Muscle layer of colon (tissue), 2 donors: Measurements from ENCODE around the gene CASK.
"Not testable (repeated sequence)": the region's sequence is repeated elsewhere in the genome, so short reads cannot be mapped to it uniquely, and the experiment has no call there.

Experiments
- H3K27ac ChIP-seq: one replicate; pipeline ENCODE4 v1.7.0; 2013; ENCODE audit warnings: low read depth, mild to moderate bottlenecking, low read length, moderate library complexity
- H3K27me3 ChIP-seq, 2 donors: one replicate each; pipeline ENCODE4 v1.7.0; 2013; ENCODE audit warnings: low read length in 2 of 2, mild to moderate bottlenecking in 2 of 2; ENCODE audit not compliant: insufficient read depth in 2 of 2, control insufficient read depth in 1 of 2
- H3K36me3 ChIP-seq: one replicate; pipeline ENCODE4 v1.7.0; 2013; ENCODE audit warnings: mild to moderate bottlenecking, low read length; ENCODE audit not compliant: insufficient read depth
- H3K4me1 ChIP-seq: one replicate; pipeline ENCODE4 v1.7.0; 2013; ENCODE audit warnings: mild to moderate bottlenecking, low read length; ENCODE audit not compliant: insufficient read depth
- H3K4me3 ChIP-seq, 2 donors: one replicate each; pipeline ENCODE4 v1.7.0; 2013; ENCODE audit warnings: low read length in 2 of 2, low read depth in 1 of 2, mild to moderate bottlenecking in 1 of 2, moderate library complexity in 1 of 2
- H3K9ac ChIP-seq: one replicate; pipeline ENCODE4 v1.7.0; 2013; ENCODE audit warnings: low read length
- H3K9me3 ChIP-seq: one replicate; pipeline ENCODE4 v1.7.0; 2013; ENCODE audit warnings: mild to moderate bottlenecking, low read length
- donor health status: abdominal sarcoma.
- donor health status: Adenocarcinoma of cecum.

The CASK gene

DNA sequence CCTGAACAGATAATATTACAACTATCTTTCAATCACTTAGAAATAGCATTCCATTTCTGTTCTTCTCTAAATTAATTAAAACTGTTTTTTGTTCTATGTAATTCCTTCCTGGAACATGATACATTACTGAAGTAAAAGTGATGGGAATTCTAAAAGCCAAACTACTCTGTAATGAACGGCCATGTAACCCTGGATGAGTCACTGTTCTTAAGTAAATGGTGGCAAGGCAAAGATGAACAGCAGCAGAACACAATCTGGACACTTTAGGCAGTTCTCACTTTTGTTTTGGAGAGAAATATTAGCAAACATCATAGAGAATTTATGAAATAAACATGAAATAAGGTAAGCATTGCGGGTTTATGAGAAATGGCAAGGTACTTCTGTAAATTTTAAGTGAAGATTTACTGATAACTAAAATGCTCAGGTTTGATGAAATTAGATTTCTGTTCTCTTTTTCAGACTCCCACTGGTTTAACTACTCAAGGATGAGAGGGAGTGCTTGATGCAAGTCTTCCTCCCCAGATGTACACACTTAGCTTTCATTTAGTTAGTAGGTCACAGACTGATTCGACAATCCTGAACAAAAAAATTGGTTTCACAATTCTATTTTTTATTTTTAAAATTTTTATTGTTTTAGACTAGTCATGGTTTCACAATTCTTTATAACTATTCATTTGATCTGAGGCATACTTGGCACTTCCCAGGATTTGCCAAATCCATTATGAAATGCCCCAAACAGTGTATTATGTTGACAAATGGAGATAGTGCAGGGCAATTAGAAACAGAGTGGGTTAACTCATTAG is 200.3 kb downstream of the CASK start:
- H3K36me3 ChIP-seq = no peaks in the 10 kb centered on the region
- peaks cover 7% of the 10 kb centered on the region for H3K9me3 ChIP-seq
- no peaks in the 10 kb centered on the region for H3K27me3 ChIP-seq
- H3K4me3 ChIP-seq = no peak overlapping the region
- no peaks in the 10 kb centered on the region for H3K4me1 ChIP-seq
- no peak overlapping the region for H3K9ac ChIP-seq
- no peak overlapping the region for H3K27ac ChIP-seq

DNA sequence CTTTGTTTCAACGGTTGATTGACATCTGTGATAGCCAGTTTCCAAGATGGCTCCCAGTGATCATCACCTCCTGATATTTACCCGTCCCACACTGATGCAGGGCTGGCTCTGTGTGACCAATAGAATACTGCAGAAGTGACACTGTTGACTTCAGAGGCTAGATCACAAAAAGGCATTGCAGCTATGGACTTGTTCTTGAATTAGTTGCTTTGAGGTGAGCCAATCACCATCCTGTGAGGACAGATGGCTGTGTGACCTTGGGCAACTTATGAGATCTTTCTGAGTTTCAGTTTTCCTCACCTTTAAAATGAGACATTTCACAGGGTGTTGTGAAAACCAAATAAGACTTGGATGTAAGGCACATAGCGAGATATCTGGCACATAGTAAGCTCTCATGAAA is 201.1 kb downstream of the CASK start:
- Histone ChIP-seq H3K36me3 (no peaks in the 10 kb centered on the region), H3K4me1 (no peaks in the 10 kb centered on the region), H3K27me3 (no peaks in the 10 kb centered on the region), H3K27ac (no peak overlapping the region), H3K9me3 (peaks cover 7% of the 10 kb centered on the region), H3K9ac (no peak overlapping the region), H3K4me3 (no peak overlapping the region)

DNA sequence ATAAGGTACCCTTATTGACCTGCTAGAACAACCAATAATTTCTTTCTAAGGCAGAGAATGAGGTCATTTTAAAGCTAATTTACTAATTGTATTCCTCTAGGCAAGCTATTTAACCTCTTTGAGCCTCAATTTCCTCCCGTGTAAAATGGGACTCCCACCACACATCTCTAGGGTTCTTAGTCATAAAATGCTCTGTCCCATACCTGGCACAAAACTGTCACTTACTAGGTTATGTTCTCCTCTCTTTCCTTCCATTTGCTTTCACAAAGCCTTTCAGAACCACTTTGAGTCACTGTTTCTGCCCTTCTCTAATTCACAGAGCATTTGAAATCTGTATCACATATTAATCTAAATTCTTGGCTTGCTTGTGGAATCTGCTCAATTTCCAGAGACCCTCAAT is 201.8 kb downstream of the CASK start:
- Histone ChIP-seq H3K27ac (no peak overlapping the region), H3K9me3 (peaks cover 7% of the 10 kb centered on the region), H3K9ac (no peak overlapping the region), H3K4me1 (no peaks in the 10 kb centered on the region), H3K4me3 (no peak overlapping the region), H3K36me3 (no peaks in the 10 kb centered on the region), H3K27me3 (no peaks in the 10 kb centered on the region)

DNA sequence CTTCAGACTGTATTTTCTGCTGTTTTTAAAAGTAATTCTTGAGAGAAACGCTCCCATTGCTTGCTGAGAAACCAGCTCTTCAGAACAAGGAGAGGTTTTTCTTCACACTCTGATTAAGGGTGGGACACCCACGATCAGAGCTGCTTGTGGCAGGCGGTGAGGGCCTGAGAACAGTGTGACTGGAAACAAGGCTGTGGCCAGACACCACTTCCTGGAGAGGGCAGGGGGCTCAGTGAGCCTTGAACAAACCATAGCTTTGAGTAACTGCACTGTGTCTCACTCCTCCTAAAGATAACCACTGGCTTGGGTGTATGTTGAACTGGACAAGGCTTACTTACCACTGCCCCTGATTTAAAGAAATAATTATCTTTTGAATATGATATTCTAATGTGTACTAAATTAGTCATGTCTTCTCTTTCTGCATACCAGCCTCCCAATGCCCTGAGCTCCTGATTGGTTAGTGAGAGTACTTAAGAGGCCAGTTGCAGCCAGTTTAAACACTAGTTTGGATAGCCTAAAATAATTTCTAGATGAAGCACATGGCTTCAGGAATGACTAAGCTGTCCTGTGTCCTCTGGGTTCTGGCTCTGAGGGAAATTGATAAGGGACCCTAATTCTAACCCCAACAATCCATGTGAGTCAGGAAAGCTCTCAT is 203.1 kb downstream of the CASK start:
- Histone ChIP-seq H3K4me1 (no peaks in the 10 kb centered on the region), H3K27ac (no peak overlapping the region), H3K4me3 (no peak overlapping the region), H3K27me3 (no peaks in the 10 kb centered on the region), H3K36me3 (no peaks in the 10 kb centered on the region), H3K9ac (no peak overlapping the region), H3K9me3 (peaks cover 7% of the 10 kb centered on the region)

DNA sequence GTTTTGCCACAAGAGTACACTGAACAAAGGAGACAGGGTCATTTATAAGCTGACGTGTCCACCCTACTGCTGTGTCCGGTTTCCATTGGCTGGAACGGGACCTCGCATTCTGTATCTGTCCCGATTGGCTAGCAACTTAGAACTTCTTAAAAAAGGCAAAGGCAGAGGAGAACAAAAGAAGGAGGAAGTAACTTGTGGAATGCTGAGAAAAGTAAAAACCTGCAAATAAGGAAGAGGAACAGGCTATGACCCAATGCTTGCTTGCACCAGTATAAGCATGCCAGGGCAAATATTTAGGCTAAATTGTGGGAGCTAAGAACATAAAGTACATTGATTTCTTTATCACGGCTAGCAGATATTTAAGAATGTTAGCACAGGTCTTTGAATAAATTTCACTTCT is 203.7 kb downstream of the CASK start:
- not testable (repeated sequence) for H3K9me3 ChIP-seq, H3K4me1 ChIP-seq, H3K9ac ChIP-seq, H3K4me3 ChIP-seq, H3K27me3 ChIP-seq, H3K27ac ChIP-seq, H3K36me3 ChIP-seq

DNA sequence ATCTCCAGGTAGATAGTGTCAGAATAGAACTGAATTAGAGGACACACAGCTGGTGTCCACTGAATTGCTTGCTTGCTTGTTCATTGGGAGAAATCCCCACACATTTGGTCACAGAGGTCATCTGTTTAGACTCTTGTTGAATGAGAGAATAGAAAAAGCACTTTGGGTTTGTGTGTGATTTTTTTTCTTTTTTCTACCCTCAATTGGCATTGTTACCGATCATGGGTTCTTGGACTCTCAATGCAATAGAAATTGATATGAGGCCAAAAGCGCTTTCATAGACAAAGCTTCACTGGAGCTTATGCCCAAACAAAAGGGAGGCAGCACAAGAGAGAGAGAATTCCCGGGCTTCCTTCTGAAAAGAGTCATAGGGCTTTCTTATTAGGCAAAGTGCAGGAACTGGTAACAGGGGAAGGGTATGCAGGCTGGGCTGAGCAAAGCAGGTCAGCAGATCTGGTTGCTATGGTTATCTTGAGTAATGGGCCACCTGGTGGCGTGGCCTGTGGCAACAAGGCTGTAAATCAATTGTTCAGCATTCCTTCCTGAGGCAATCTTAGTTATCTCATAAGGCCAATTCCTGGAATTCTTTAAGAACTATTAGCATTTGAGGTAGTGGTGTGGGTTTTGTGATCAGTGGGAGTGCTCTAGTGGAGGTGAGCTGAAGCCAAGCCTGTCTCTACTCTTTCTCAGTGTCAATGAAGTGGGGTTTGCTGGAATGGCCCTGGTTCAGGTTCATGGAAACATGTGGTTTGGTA is 204.7 kb downstream of the CASK start:
- Histone ChIP-seq H3K27ac (no peak overlapping the region), H3K27me3 (no peaks in the 10 kb centered on the region), H3K36me3 (no peaks in the 10 kb centered on the region), H3K4me1 (no peaks in the 10 kb centered on the region), H3K4me3 (no peak overlapping the region), H3K9me3 (peaks cover 7% of the 10 kb centered on the region), H3K9ac (no peak overlapping the region)

DNA sequence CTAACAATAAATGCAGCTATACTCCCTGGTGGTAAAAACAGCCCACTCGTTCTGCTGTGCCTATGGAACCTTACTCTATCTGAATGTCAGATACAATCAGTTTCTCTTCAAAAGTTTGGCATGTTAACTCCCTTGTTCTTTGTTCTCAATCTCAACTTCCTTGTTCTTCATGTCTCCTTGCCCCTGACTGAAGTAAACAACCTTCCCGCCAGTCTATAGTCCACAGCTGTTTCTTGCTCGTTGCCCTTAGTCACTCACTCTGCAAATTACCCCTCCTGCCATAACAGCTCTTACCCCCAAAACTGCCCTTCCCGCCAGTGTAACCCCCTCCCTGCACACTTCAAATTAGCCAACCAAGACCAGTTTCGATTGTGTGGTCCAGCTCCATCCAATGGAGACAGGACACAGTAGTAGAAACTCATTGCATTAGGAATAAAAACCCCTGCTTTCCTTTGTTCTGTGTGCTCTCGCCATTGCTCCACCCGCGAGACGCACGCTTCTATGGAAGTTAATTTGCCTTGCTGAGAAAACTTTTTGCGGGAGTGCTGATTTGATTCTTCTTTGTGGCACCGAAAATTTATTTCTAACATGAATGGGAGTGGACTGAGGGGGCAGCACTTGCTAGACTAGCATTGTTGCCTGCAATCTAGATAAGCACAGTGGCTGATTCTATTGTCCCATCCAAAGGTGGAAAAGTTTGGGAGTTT is 206.4 kb downstream of the CASK start:
- Histone ChIP-seq H3K9me3 (peaks cover 7% of the 10 kb centered on the region), H3K4me1 (no peaks in the 10 kb centered on the region), H3K27ac (no peak overlapping the region)

DNA sequence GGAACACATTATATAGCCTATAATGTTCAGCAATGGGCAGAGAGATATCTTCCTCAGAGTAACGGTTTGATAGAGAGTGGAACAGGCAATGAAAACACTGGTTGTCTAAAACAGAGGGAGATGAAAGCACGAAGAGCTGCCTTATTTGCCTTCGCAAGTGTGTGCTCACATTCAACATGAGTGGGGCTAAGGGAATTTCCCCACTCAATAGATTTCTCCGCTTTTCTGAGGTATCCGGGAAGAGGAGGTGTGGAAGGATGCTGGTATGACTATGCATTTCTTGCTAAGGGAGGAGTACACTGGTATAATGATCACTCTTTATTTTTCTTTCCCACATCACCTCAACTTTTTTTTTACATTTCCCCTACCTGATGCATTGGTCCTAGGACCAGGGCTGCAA is 207.1 kb downstream of the CASK start:
- Histone ChIP-seq H3K9ac (no peak overlapping the region), H3K36me3 (no peaks in the 10 kb centered on the region), H3K4me1 (no peaks in the 10 kb centered on the region), H3K9me3 (peaks cover 7% of the 10 kb centered on the region), H3K27me3 (no peaks in the 10 kb centered on the region), H3K4me3 (no peak overlapping the region), H3K27ac (no peak overlapping the region)

More for the DNA sequence above, 206.4 kb downstream of the CASK start:
- Histone ChIP-seq H3K27me3 (no peaks in the 10 kb centered on the region), H3K9ac (no peak overlapping the region), H3K36me3 (no peaks in the 10 kb centered on the region), H3K4me3 (no peak overlapping the region)

DNA sequence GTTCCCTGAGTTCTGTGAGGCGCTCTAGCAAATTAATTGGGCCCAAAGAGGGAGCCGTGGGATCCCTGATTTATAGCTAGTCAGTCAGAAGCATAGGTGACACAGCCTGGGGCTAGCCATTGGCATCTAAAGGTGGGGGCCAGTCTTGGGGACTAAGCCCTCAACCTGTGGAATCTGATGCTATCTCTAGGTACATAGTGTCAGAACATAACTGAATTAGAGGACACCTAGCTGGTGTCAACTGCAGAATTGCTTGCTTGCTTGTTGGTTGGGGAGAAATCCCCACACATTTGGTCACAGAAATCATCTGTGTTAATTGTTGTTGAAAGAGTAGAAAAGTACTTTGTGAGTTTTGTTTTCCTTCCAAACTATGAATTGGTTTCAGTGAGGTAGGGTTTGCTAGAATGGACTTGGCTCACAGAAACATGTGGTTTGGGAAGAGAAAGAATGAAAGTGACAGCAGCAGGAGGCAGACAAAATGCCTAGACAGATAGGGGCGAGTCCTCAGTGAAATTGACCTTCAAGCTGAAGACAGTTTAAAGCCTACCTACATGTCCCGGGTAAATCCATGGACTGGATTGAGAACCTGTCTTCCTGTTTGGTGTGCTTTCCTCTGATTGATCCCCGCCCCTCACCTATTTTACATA is 212.2 kb downstream of the CASK start:
- no peaks in the 10 kb centered on the region for H3K9me3 ChIP-seq

DNA sequence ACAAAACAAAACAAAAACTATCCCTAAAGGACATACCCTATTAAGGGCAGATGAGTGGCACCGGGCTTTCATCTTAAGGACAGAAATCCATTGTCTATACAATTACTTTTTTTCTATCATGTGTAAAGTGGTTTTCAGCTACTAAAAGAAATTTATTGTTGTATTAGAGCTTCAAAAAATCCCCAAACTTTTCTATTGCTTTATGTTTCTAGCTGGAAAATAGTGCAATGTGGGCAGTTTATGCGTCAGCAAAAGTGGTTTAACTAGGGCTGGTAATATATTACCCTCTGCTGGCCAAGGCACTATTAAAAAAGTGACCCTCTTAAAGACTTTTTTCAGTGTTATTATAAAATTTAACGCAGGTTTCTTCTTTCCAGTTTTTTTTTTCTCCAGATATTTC is 214.9 kb downstream of the CASK start:
- no peak overlapping the region for H3K9ac ChIP-seq
- H3K36me3 ChIP-seq = no peaks in the 10 kb centered on the region
- H3K4me3 ChIP-seq = no peak overlapping the region
- H3K27ac ChIP-seq = no peak overlapping the region
- no peaks in the 10 kb centered on the region for H3K4me1 ChIP-seq
- H3K27me3 ChIP-seq = no peaks in the 10 kb centered on the region
- no peaks in the 10 kb centered on the region for H3K9me3 ChIP-seq

More for the DNA sequence above, 212.2 kb downstream of the CASK start:
- no peaks in the 10 kb centered on the region for H3K36me3 ChIP-seq
- H3K9ac ChIP-seq = no peak overlapping the region
- H3K4me1 ChIP-seq = no peaks in the 10 kb centered on the region
- H3K27me3 ChIP-seq = no peaks in the 10 kb centered on the region
- no peak overlapping the region for H3K27ac ChIP-seq
- H3K4me3 ChIP-seq = no peak overlapping the region

DNA sequence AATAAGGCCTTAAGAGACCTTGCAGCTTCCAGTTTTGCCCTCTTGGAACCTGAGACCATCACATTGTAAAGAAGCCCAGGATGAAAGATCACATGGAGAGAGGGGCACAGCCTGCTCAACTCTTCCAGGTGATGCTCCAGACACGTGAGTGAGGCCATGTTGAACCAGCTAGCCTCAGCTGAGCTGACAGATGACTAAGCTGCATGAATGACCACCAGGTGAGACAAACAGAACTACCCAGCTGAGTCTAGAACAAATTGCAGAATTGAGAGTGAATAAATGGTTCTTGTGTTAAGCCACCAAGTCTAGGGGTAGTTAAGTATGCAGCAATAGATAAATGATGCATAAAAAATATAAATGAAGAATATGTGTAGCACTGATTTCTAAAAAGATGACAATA is 216.1 kb downstream of the CASK start:
- Histone ChIP-seq H3K4me1 (no peaks in the 10 kb centered on the region), H3K27me3 (no peaks in the 10 kb centered on the region), H3K9me3 (no peaks in the 10 kb centered on the region), H3K27ac (no peak overlapping the region), H3K36me3 (no peaks in the 10 kb centered on the region), H3K9ac (no peak overlapping the region), H3K4me3 (no peak overlapping the region)
